Endometrial microvascular endothelial cells (primary cell): ENCODE results near the gene KLHL24. TPM values are rescaled to one million over a fixed set of nuclear protein-coding genes. Genes with fewer than 3 reads are reported as not detected.
"Not testable (repeated sequence)": the region's sequence is repeated elsewhere in the genome, so short reads cannot be mapped to it uniquely, and the experiment has no call there.

Experiments used
- in situ Hi-C: cut with HindIII; loops from 2 replicates; pipeline ENCODE4 v1.10.0; 2017; ENCODE audit warnings: low sequenced_read_pairs, low pct_unique_long_range_greater_than_20kb; ENCODE audit errors: inconsistent ontology term
- total RNA-seq: library from RNA; depleted of rRNA; stranded (reverse); fragments of >200 nt; gene quantifications from one replicate; pipeline ENCODE4 v1.2.3, GENCODE V29; 2015; ENCODE audit errors: inconsistent ontology term

The KLHL24 gene, protein sequence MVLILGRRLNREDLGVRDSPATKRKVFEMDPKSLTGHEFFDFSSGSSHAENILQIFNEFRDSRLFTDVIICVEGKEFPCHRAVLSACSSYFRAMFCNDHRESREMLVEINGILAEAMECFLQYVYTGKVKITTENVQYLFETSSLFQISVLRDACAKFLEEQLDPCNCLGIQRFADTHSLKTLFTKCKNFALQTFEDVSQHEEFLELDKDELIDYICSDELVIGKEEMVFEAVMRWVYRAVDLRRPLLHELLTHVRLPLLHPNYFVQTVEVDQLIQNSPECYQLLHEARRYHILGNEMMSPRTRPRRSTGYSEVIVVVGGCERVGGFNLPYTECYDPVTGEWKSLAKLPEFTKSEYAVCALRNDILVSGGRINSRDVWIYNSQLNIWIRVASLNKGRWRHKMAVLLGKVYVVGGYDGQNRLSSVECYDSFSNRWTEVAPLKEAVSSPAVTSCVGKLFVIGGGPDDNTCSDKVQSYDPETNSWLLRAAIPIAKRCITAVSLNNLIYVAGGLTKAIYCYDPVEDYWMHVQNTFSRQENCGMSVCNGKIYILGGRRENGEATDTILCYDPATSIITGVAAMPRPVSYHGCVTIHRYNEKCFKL
- 25.2 TPM for total RNA-seq

- in situ Hi-C loops: no loop called here
These were observed at the start of gene KLHL24 for GRCh38 chr3:183635431-183636220. Gene KLHL24 (plus strand): TSS chr3:183635623. CDS start chr3:183650357, 14,734 bp downstream.

DNA sequence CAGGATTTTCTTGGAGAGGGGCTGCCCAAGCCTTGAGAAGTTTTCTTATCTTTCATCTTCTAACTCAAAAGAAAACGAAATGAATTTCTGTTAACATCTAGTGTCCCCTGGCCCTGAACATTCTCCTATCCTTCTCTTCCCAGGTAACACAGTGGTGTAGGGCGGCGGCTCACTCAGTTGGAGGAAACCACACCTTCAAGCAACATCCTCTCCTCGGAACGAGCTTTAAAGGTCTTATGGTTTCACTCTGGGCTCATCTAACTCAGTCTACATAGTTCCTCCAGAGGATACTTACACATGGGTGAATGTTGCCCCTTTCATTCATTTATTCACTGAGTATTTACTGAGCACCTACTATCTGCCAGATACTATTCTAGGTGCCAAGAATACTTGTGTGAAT lies 48.9 kb upstream of the KLHL24 start:
- in situ Hi-C loops: no loop called here

GRCh38 chr3:183587336-183587735 lies 48.1 kb upstream of the KLHL24 start:
- in situ Hi-C loops: no loop called here

DNA sequence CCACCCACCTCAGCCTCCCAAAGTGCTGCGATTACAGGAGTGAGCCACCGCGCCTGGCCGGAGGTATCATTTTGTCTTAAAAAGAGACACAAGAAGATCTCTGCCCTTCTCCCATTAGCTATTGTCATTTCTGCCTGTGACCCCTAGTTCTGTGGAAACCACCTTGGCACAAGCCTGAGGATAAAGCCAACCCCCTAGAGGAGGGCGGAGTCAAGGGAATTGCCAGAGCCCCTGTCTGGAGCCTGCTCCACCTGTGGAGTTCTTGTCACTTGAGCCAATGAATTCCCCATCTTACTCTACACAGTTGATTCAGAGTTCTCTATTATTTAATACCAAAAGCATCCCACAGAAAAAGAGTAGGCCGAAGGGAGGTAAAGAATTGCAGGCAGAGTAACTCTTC lies 45.0 kb upstream of the KLHL24 start:
- in situ Hi-C loops: no loop called here

DNA sequence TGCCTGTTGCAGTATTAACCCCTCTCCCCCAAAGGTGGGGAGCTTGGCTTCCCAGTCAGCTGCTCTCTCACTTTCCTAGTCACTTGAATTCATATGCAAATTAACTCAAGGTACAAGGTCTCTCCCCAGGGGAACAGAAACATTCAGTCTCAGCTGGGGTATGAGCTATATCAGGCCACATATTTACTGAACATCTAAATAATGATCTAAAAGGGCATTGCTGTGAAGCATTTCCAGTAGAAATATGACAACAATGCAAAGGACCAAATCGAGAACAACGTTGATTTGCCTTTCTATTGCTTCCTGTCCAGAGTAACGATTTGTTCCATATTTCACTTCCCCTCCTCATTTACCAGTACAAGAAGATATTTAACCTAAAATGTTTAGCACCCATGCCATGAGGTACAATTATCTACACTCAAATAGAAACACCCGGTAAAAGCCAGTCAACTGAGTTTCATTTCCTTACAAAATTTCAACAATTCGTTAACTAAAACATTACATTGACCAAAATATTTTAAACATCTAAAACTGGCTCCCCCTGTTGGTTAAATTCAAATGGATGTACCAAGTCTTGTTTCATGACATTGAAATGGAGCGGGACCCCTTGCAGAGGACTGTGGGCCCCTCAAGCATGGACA lies 43.4 kb upstream of the KLHL24 start:
- in situ Hi-C loops: no loop called here

- in situ Hi-C loops: no loop called here
These were observed 42.6 kb upstream of the KLHL24 start for GRCh38 chr3:183592821-183593220.

DNA sequence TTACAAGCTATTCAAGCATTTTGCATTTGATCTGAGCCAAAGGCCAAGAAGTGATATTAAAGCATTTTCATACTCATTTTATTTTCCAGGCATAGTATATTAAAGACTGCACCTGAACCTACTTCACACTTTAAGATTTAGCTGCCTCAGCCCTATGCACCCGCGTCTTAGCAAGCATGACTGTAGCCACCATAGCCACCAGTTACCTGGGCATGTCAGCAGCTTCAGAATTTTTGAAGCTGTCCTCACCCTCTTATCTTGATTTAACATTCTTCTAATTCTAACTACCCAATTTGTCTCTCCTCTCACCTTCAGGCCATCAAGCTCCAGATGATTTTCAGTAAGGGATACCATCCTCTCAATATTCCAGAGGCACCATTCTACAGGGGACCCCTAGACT lies 40.8 kb upstream of the KLHL24 start:
- in situ Hi-C loops: no loop called here

DNA sequence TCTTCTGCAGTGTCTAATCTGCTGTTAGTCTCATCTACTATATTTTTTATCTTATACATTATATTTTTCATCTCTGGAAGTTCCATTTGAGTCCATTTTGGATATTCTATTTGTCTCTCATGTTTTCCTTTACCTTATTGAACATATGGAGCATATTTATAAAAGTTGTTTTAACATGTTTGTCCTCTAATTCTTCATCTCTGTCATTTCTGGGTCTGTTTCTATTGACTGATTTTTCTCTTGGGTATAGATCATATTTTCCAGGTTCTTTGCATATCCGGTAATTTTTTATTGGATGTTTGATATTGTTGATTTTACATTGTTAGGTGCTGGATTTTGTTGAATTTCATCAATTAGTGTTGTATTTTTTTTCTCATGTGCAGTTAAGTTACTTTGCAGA lies 37.5 kb upstream of the KLHL24 start:
- in situ Hi-C loops: no loop called here

DNA sequence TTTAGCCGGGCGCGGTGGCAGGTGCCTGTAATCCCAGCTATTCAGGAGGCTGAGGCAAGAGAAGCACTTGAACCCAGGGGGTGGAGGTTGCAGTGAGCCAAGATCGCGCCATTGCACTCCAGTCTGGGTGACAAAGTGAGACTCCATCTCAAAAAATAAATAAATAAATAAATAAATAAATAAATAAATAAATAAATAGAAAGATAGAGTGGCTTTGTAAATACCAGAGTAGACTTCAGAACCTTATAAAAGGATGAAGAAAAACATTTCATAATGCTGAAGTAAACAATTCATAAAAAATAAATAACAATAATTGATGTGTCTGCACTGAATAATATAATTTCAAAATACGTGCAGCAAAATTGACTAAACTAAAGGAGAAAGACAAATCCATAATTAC lies 24.1 kb upstream of the KLHL24 start:
- in situ Hi-C loops: not testable (repeated sequence)

GRCh38 chr3:183613366-183614285 lies 21.8 kb upstream of the KLHL24 start:
- in situ Hi-C loops: no loop called here

DNA sequence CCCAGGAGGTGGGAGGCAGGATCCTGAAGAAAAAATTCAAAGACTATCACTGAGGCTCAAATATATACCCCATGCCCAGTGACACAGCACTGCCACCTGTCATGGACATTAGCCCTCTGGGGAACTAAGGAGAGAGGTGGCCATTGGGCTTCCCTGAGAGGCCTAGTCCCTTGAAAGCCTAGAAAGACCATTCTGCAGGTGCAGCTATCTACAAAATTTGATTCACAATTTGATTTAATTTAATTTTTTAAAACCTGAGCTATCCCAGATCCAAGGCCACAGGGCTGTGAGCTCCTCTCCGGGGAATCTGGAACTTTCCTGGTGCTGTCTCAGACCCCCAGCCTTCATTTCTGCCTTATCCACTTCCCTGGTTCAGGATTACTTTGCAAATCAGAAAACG lies 16.9 kb upstream of the KLHL24 start:
- in situ Hi-C loops: no loop called here

DNA sequence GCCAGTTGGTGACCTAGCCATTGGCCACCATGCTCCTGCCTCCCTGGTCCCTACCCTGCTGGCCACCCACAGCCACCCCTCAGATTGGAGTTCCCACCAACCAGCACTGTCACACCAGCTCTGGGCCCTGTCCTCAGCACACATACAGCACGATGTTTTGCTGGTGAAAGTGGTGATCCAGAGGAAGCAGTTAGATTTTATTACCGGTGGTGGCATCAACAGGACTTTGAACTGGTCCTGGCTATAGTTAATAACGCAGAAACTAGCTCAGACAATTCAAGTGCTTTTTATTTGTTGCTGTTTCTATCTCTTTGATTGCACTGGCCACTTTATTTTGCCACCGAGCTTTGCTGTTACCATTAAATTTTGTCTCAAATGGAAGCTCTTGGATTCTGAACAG lies 16.4 kb upstream of the KLHL24 start:
- in situ Hi-C loops: no loop called here

DNA sequence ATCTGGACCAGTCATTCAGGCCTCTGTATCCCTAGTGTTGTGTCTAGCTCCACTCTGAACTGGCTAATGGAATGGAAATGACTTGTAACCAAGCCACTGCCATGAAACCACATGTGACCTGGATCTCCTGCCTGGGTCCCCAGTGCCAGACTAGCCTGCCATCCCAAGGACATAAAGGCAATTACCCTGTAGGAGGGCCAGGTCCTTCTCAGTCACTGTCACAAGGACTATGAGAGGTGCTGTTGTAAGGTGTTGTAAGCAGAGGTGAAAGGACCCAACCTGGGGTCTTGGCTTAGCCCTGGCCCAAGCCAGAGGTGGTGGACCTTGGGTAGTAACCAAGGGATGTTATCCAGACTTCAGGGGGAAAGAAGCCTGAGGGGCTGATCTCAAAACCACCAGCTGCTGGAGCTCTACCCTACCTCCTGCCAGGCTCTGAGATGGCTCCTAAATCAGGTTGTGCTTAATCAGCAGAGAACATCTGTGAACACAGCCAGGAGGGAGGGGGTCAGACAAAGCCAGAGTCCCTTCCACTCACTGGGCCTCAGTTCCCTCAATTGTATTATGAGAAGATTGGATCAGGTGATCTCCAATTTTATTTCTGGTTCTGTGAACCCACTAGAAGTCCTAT lies 15.7 kb upstream of the KLHL24 start:
- in situ Hi-C loops: no loop called here

DNA sequence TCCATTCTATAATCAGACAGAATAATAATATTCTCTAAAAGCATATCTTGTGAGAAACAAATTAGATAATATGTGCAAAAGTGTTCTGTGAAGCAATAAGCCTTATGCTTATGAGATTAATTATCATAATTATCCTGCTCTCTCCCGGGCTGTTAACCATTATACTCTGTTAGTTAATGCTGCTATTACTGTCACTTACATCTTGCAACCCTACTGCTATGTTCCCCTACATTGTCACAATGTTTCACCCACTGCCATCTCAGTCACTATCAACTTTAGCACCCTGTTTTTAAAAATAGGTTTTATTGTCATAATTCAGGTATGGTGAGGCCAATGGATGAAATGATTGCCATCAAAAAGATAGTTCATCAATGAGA lies 15.2 kb upstream of the KLHL24 start:
- in situ Hi-C loops: no loop called here

GRCh38 chr3:183622473-183622872 lies 12.9 kb upstream of the KLHL24 start:
- in situ Hi-C loops: not testable (repeated sequence)

GRCh38 chr3:183626877-183627594 lies 8.4 kb upstream of the KLHL24 start:
- in situ Hi-C loops: no loop called here

GRCh38 chr3:183629546-183630301 lies 5.7 kb upstream of the KLHL24 start:
- in situ Hi-C loops: no loop called here
